ENCODE results near the gene NRXN3.

DNA sequence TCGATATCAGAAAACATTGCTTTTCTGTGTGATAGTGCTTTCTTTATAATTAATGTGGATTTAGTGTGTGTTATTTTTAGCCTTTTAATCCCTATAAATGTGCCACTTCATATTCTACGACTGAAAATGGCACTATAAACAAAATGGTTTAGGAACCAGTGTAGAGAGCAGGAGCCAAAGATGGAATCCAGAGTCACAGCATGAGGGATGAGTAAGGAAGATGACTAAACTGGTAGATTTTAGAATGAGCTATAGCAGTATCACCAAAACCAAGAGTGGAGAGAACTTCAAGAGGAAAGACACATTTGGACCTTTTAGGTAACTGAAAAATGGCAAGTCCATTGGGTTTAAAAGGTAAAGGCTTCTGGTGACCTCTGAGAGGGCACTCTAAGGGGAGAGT lies 887.2 kb downstream of the NRXN3 start:
- TF ChIP-seq, protein P1, sequence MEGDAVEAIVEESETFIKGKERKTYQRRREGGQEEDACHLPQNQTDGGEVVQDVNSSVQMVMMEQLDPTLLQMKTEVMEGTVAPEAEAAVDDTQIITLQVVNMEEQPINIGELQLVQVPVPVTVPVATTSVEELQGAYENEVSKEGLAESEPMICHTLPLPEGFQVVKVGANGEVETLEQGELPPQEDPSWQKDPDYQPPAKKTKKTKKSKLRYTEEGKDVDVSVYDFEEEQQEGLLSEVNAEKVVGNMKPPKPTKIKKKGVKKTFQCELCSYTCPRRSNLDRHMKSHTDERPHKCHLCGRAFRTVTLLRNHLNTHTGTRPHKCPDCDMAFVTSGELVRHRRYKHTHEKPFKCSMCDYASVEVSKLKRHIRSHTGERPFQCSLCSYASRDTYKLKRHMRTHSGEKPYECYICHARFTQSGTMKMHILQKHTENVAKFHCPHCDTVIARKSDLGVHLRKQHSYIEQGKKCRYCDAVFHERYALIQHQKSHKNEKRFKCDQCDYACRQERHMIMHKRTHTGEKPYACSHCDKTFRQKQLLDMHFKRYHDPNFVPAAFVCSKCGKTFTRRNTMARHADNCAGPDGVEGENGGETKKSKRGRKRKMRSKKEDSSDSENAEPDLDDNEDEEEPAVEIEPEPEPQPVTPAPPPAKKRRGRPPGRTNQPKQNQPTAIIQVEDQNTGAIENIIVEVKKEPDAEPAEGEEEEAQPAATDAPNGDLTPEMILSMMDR (IDR thresholded peaks at IDR 0.05; ENCODE audit: poor library complexity) = no peak
- TF ChIP-seq EZH2phosphoT487 (IDR thresholded peaks at IDR 0.05; ENCODE audit: low read depth, severe bottlenecking, unreplicated experiment) = no peak
